GM12878 (cell line): ENCODE data around the gene SLC19A1. TPM values are rescaled to one million over a fixed set of nuclear protein-coding genes. Genes with fewer than 3 reads are reported as not detected.

Experiments used
- ATAC-seq: fragments of 200-7000 bp; cut with Tn5 transposase; 3 replicates; pipeline ENCODE4 v1.9.1; 2020; ENCODE audit warnings: mild to moderate bottlenecking, moderate library complexity
- BruUV-seq: library from RNA; stranded (reverse); fragments of 400-500 nt; replicated peaks from 2 replicates; lab custom pipeline; 2021; lab: Mats Ljungman, UMichigan
- CTCF ChIA-PET: fragments of 300-600 bp; sonication (Branson Sonifier 250); formaldehyde crosslinking; extraction: SDS; loops from one replicate; lab custom pipeline; 2021; ENCODE audit warnings: inconsistent platforms; lab: Yijun Ruan, JAX
- POLR2A ChIA-PET: fragments of 350-600 bp; formaldehyde crosslinking; extraction: SDS; loops from one replicate; lab custom pipeline; 2021; ENCODE audit warnings: inconsistent platforms; lab: Charles Lee
- RAD21 ChIA-PET: fragments of 300-600 bp; sonication (Branson Sonifier 250); formaldehyde crosslinking; loops from one replicate; lab custom pipeline; 2023; ENCODE audit warnings: antibody characterized with exemption; ENCODE audit not compliant: unreplicated experiment; lab: Charles Lee
- SMC1A ChIA-PET: fragments of 300-600 bp; sonication (Branson Sonifier 250); formaldehyde crosslinking; loops from one replicate; lab custom pipeline; 2023; ENCODE audit not compliant: unreplicated experiment, uncharacterized antibody; lab: Charles Lee
- DNase-seq: peaks from one replicate; pipeline ENCODE4 v3.0.0-alpha.2; 2011; ENCODE audit warnings: low read depth, low spot score
- FAIRE-seq: peaks from 3 replicates; lab custom pipeline; 2011; peaks lifted over from hg19 to GRCh38; lab: Jason Lieb, UNC
- H2AFZ ChIP-seq: 2 replicates; pipeline ENCODE4 v1.6.0; 2011; ENCODE audit warnings: low read depth, low read length, control low read depth; ENCODE audit not compliant: control insufficient read depth
- H3K27ac ChIP-seq: 2 replicates; pipeline ENCODE4 v1.5.1; 2011; ENCODE audit warnings: control low read depth; ENCODE audit not compliant: control insufficient read depth, insufficient read depth
- H3K27me3 ChIP-seq, 2 experiments: replicated peaks in 1 of 2; 2 replicates each; pipeline versions ENCODE4 v1.6.0 to v1.6.1; 2011; ENCODE audit warnings: low read length in 1 of 2; ENCODE audit not compliant: control insufficient read depth in 2 of 2, insufficient read depth in 2 of 2
- H3K36me3 ChIP-seq, 2 experiments: 2 replicates each; pipeline ENCODE4 v1.5.1; 2011; ENCODE audit warnings: low read length in 1 of 2; ENCODE audit not compliant: control insufficient read depth in 2 of 2, insufficient read depth in 2 of 2
- H3K4me1 ChIP-seq: 2 replicates; pipeline ENCODE4 v1.6.1; 2011; ENCODE audit warnings: mild to moderate bottlenecking, low read length, moderate library complexity, mixed read lengths; ENCODE audit not compliant: control insufficient read depth, insufficient read depth
- H3K4me2 ChIP-seq: 2 replicates; pipeline ENCODE4 v1.6.0; 2011; ENCODE audit warnings: control low read depth; ENCODE audit not compliant: control insufficient read depth, insufficient read depth
- H3K4me3 ChIP-seq: fragments of 200-600 bp; sonication (generic); 2 replicates; pipeline ENCODE4 v1.5.1; 2016
- H3K79me2 ChIP-seq: 2 replicates; pipeline ENCODE4 v1.6.0; 2011; ENCODE audit warnings: low read length; ENCODE audit not compliant: control insufficient read depth, insufficient read depth
- H3K9ac ChIP-seq: 2 replicates; pipeline ENCODE4 v1.8.0; 2011; ENCODE audit warnings: low read length, control low read depth, mixed read lengths; ENCODE audit not compliant: control insufficient read depth, insufficient read depth
- H3K9me3 ChIP-seq: replicated peaks from 3 replicates; pipeline ENCODE4 v1.5.1; 2011; ENCODE audit warnings: mild to moderate bottlenecking, low read length; ENCODE audit not compliant: control insufficient read depth, insufficient read depth
- H4K20me1 ChIP-seq: 2 replicates; pipeline ENCODE4 v1.6.0; 2011; ENCODE audit not compliant: control insufficient read depth, insufficient read depth
- BACH1 ChIP-seq: fragments of 450-650 bp; IDR thresholded peaks from 2 replicates; pipeline ENCODE4 v1.6.1; 2017; ENCODE audit warnings: mild to moderate bottlenecking, borderline replicate concordance
- CBX5 ChIP-seq: sonication (generic); IDR thresholded peaks from 2 replicates; pipeline ENCODE4 v1.6.1; 2016; ENCODE audit warnings: low read depth, moderate library complexity, mild to moderate bottlenecking, inconsistent platforms
- CHD4 ChIP-seq: fragments of 200-600 bp; sonication (generic); IDR thresholded peaks from 2 replicates; pipeline ENCODE4 v1.6.1; 2016; ENCODE audit warnings: mild to moderate bottlenecking
- ELK1 ChIP-seq: IDR thresholded peaks from 2 replicates; pipeline ENCODE4 v1.6.1; 2012; ENCODE audit warnings: low read depth, low read length, improper control_type of control experiment
- FOXK2 ChIP-seq: fragments of 450-650 bp; IDR thresholded peaks from 2 replicates; pipeline ENCODE4 v1.6.1; 2017; ENCODE audit warnings: mild to moderate bottlenecking, moderate library complexity
- HCFC1 ChIP-seq: fragments of 150-350 bp; IDR thresholded peaks from 2 replicates; pipeline ENCODE4 v1.6.1; 2014; ENCODE audit warnings: low read length
- IKZF2 ChIP-seq, 2 experiments: fragments of 450-650 bp; IDR thresholded peaks; 2 replicates each; pipeline ENCODE4 v1.6.1; 2017; ENCODE audit warnings: mild to moderate bottlenecking in 2 of 2, moderate library complexity in 2 of 2
- RUNX3 ChIP-seq: IDR thresholded peaks from 2 replicates; pipeline ENCODE4 v1.6.1; 2012; ENCODE audit warnings: low read length, inconsistent platforms
- SMC3 ChIP-seq: IDR thresholded peaks from 2 replicates; pipeline ENCODE4 v1.6.1; 2011; ENCODE audit warnings: low read length, improper control_type of control experiment, borderline replicate concordance
- SREBF2 ChIP-seq: IDR thresholded peaks from 2 replicates; pipeline ENCODE4 v1.6.1; 2012; ENCODE audit warnings: mild to moderate bottlenecking, low read length
- TBL1XR1 ChIP-seq: IDR thresholded peaks from 2 replicates; pipeline ENCODE4 v1.6.1; 2012; ENCODE audit warnings: low read depth, low read length, improper control_type of control experiment
- USF2 ChIP-seq: IDR thresholded peaks from 2 replicates; pipeline ENCODE4 v1.6.1; 2011; ENCODE audit warnings: low read depth, low read length, improper control_type of control experiment, borderline replicate concordance
- WRNIP1 ChIP-seq: IDR thresholded peaks from 2 replicates; pipeline ENCODE4 v1.6.1; 2011; ENCODE audit warnings: low read depth, low read length, improper control_type of control experiment, borderline replicate concordance
- ZNF274 ChIP-seq: IDR thresholded peaks from one replicate; pipeline ENCODE4 v1.8.0; 2011; ENCODE audit not compliant: insufficient read length, insufficient read depth
- ZSCAN29 ChIP-seq: fragments of 450-650 bp; IDR thresholded peaks from 2 replicates; pipeline ENCODE4 v1.6.1; 2017; ENCODE audit warnings: mild to moderate bottlenecking, moderate library complexity
- WGBS: methylation state at CpG from one replicate; pipeline ENCODE4 v1.1.6; 2016; ENCODE audit warnings: low lambda C conversion rate; ENCODE audit not compliant: insufficient replicate concordance, insufficient coverage; ENCODE audit errors: missing lambda C conversion rate; 5-methylcytosine and 5-hydroxymethylcytosine counted together
- in situ Hi-C: fragments of 300-500 bp; cut with MboI; formaldehyde crosslinking; loops from 9 replicates; pipeline ENCODE4 v1.14.3; 2018; ENCODE audit warnings: mixed read lengths
- intact Hi-C: fragments of 100-400 bp; cut with micrococcal nuclease; formaldehyde crosslinking; loops from one replicate; pipeline ENCODE4 v1.14.2; 2022; ENCODE audit not compliant: unreplicated experiment
- polyA plus RNA-seq, 11 experiments: library from polyadenylated mRNA; depleted of rRNA in 4 of 11; unstranded in 6 of 11; stranded (reverse) in 5 of 11; fragments of >200 nt; fragmentation: Nextera tagmentation in 4 of 11; fragmentation: Illumina TruSeq in 1 of 11; extraction: Ambion mirVana in 4 of 11; extraction: Trizol in 1 of 11; gene quantifications; 1 replicate in 1 of 11; 2 replicates in 10 of 11; pipeline versions ENCODE4 v1.2.1 to v1.2.3, GENCODE V29; 2011 to 2016; ENCODE audit warnings: inconsistent platforms in 2 of 11, missing spikeins in 2 of 11, low read depth in 1 of 11
- total RNA-seq, 4 experiments: library from RNA; depleted of rRNA in 3 of 4; stranded (reverse); fragments of >200 nt in 3 of 4; fragmentation: Illumina TruSeq in 1 of 4; extraction: Trizol in 1 of 4; gene quantifications; 2 replicates each; pipeline versions ENCODE4 v1.2.1 to v1.2.3, GENCODE V29; 2013 to 2021
- TF ChIP-seq, protein P1 (sequence below): fragments of 450-650 bp; IDR thresholded peaks from 2 replicates; pipeline ENCODE4 v1.6.1; 2017; ENCODE audit warnings: antibody characterized with exemption, mild to moderate bottlenecking, moderate library complexity

Gene SLC19A1
- total and polyA plus RNA-seq, 10 of the 15 experiments (the other 5 are each of a cell fraction or from before 2014, with no cell fraction given): 0.42 to 49.7 (median 12.2) TPM

DNA sequence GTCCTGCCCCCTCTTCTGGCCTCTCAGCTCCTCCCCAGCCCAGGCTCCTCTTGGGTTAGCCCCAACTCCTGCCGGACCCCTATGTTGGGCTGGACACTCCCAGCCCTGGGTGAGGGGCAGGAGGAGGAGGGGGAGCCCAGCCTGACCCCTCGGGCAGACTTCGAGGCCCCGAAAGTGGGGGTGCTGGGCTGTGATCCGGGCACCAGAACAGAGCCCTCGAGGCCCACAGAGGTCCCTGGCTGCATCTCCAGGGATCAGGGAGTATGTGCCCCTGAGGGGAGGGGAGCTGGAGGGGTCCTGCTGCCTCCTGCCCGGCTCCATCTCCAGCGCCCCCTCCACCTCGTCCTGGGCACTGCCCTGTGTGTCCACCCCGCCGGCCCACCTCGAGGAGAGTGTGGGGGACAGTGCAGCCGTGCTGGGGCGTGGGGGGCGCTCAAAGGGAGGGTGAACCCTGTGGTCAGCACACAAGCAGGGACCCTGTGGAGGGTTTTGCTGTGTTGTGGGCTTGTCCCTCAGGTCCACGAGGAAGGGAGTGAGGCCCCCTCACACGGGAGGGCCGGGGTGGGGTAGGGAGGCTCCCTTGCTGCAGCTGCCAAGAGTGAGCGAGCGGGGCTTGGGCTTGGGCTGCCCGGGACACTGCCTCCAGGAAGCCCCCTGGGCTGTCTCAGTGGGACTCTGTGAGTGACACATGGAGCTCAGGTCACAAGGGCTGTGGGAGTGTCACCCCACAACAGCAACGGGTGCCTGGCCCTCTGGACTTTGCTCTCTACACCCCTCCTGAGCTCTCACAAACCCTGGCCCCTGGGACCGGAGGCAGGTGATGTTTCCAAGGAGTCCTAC is 82.8 kb downstream of the SLC19A1 start (continued):
- TF ChIP-seq USF2 (no peak), CHD4 (no peak), ZNF274 (no peak), CBX5 (no peak), ELK1 (no peak), BACH1 (no peak), ZSCAN29 (no peak)

DNA sequence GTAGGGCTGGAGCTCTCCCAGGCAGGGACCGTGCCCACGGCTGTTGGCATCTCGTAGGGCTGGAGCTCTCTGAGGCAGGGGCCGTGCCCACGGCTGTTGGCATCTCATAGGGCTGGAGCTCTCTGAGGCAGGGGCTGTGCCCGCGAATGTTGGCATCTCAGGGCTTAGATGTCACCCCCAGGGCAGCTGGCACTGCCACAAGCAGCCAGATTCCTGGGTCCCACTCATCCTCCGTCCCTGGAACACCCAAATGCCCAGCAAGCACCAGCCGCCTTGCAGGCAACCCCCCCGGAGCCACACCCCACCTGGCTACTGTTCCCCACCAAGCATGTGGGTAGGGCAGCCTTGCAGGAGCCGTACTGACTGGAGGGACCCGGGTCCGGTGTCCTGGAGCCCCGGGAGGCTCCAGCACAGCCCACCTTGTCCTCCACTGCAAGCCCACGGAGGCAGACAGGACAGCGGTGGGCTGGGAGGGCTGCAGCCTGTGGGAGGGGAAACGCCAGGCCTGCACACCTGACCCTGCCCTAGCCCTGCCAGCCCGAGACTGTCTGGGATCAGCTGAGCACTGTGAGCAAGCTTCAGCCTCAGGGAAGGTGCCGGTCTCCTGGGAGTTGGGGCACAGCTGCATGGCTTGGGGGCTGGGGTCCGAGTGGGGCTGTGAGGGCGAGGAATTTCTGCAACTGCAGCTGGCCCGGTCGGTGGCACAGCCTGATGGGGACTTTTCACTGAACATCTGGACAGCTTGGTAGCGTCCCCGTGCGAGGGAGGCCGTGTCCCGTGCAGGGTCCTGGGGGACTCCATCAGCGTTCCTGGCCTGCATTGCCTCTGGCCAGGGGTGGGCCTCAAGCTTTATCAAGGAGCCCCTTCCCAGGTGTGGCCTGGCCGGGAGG is 83.7 kb downstream of the SLC19A1 start:
- no TSS peak for BruUV-seq
- Histone ChIP-seq H3K9ac (no peak overlapping the region), H3K27ac (no peak overlapping the region), H3K27me3 (no peaks in the 10 kb centered on the region), H3K36me3 (no peaks in the 10 kb centered on the region), H3K9me3 (no peaks in the 10 kb centered on the region; the same call in 2 of the 3 replicates), H3K4me2 (no peak overlapping the region), H3K4me3 (no peak overlapping the region), H4K20me1 (no peaks in the 10 kb centered on the region), H2AFZ (no peak overlapping the region), H3K4me1 (no peaks in the 10 kb centered on the region), H3K79me2 (no peaks in the 10 kb centered on the region)
- SMC1A ChIA-PET: no interaction called here
- TF ChIP-seq WRNIP1: no peak
- TF ChIP-seq IKZF2 (IDR thresholded peaks at IDR 0.05): no peak
- TF ChIP-seq SMC3: no peak
- TF ChIP-seq HCFC1: no peak
- no peak for TF ChIP-seq BACH1
- TF ChIP-seq SREBF2: no peak
- no peak for TF ChIP-seq RUNX3
- TF ChIP-seq, protein P1, sequence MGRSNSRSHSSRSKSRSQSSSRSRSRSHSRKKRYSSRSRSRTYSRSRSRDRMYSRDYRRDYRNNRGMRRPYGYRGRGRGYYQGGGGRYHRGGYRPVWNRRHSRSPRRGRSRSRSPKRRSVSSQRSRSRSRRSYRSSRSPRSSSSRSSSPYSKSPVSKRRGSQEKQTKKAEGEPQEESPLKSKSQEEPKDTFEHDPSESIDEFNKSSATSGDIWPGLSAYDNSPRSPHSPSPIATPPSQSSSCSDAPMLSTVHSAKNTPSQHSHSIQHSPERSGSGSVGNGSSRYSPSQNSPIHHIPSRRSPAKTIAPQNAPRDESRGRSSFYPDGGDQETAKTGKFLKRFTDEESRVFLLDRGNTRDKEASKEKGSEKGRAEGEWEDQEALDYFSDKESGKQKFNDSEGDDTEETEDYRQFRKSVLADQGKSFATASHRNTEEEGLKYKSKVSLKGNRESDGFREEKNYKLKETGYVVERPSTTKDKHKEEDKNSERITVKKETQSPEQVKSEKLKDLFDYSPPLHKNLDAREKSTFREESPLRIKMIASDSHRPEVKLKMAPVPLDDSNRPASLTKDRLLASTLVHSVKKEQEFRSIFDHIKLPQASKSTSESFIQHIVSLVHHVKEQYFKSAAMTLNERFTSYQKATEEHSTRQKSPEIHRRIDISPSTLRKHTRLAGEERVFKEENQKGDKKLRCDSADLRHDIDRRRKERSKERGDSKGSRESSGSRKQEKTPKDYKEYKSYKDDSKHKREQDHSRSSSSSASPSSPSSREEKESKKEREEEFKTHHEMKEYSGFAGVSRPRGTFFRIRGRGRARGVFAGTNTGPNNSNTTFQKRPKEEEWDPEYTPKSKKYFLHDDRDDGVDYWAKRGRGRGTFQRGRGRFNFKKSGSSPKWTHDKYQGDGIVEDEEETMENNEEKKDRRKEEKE: no peak
- no peak for TF ChIP-seq FOXK2
- no peak for TF ChIP-seq TBL1XR1
- WGBS: 47% methylated on average over 28 of the region's 30 CpGs
- in situ Hi-C loops: loop anchor here (25.0 kb wide), 1 partner anchor 354 kb away; no protein-coding TSS in a partner anchor
- POLR2A ChIA-PET: no interaction called here
- RAD21 ChIA-PET: no interaction called here
- CTCF ChIA-PET: no interaction called here
- ATAC-seq (no peak), FAIRE-seq (no peak), DNase-seq (no peak)
- intact Hi-C loops: no loop called here
